Measurements from ENCODE around the gene MPZL3. TPM values are rescaled to one million over a fixed set of nuclear protein-coding genes. Genes with fewer than 3 reads are reported as not detected.
A peak's percentile ranks its signal among the peaks of the same experiment; 100 is the strongest.
"Not testable (repeated sequence)": the region's sequence is repeated elsewhere in the genome, so short reads cannot be mapped to it uniquely, and the experiment has no call there.

MPZL3 gene
- total and polyA plus RNA-seq, 7 donors = 0.16 to 6.2 (median 0.55) TPM

DNA sequence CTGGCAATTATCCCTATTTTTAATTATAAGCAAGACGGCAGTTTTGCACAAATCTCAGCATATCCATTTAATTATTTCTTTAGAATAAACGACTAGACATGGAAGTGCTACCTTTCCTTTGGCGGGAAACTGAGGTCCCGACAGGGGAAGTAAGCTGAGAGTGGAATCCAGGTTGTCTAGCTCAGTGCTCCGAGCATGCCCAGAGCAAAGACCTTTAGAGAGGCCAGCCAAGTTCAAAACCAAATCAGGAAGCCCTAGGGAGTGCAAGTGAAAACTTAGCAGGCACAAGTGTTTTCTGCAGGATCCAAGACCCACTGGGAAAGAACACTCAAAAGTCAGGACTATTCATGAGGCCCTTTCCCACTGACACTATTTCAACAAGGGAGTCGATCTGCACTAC is 53.0 kb downstream of the MPZL3 start:
- Histone ChIP-seq H3K27ac (no peak overlapping the region), H3K9me3 (no peaks in the 10 kb centered on the region), H3K4me3 (no peak overlapping the region), H3K4me1 (peaks cover 0 to 26% (median 17%) of the 10 kb centered on the region in 4 donors), H3K27me3 (no peaks in the 10 kb centered on the region), H3K36me3 (no peaks in the 10 kb centered on the region)
- intact Hi-C loops (cut with DNase I) = loop anchor here (2.0 to 5.0 kb wide), 2 partner anchors 158 to 288 kb away; no protein-coding TSS in a partner anchor
- TF ChIP-seq, protein P1, sequence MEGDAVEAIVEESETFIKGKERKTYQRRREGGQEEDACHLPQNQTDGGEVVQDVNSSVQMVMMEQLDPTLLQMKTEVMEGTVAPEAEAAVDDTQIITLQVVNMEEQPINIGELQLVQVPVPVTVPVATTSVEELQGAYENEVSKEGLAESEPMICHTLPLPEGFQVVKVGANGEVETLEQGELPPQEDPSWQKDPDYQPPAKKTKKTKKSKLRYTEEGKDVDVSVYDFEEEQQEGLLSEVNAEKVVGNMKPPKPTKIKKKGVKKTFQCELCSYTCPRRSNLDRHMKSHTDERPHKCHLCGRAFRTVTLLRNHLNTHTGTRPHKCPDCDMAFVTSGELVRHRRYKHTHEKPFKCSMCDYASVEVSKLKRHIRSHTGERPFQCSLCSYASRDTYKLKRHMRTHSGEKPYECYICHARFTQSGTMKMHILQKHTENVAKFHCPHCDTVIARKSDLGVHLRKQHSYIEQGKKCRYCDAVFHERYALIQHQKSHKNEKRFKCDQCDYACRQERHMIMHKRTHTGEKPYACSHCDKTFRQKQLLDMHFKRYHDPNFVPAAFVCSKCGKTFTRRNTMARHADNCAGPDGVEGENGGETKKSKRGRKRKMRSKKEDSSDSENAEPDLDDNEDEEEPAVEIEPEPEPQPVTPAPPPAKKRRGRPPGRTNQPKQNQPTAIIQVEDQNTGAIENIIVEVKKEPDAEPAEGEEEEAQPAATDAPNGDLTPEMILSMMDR (IDR thresholded peaks at IDR 0.05) = no peak
- TF ChIP-seq POLR2A (IDR thresholded peaks at IDR 0.05) (no peak), POLR2AphosphoS5 (IDR thresholded peaks at IDR 0.05) (no peak), EP300 (IDR thresholded peaks at IDR 0.05) (no peak)
- WGBS, 2 donors = 83 to 84% methylated on average over 6 of the region's 6 CpGs
- no peak for DNase-seq

GRCh38 chr11:118198370-118198769 is 53.8 kb downstream of the MPZL3 start:
- WGBS, 2 donors = 0 to 2% methylated on average over 9 of the region's 9 CpGs
- no peak overlapping the region for H3K27ac ChIP-seq
- no peak for TF ChIP-seq POLR2A (IDR thresholded peaks at IDR 0.05)
- TF ChIP-seq, protein P1 (IDR thresholded peaks at IDR 0.05) = peak; percentile 57 to 84 (median 80)
- H3K27me3 ChIP-seq = no peaks in the 10 kb centered on the region
- H3K9me3 ChIP-seq = no peaks in the 10 kb centered on the region
- no peaks in the 10 kb centered on the region for H3K36me3 ChIP-seq
- intact Hi-C loops (cut with DNase I) = loop anchor here (2.0 to 5.0 kb wide), 2 partner anchors 158 to 289 kb away; no protein-coding TSS in a partner anchor
- H3K4me3 ChIP-seq = peak overlapping the region in 1 of 4 donors; percentile 4
- peak; percentile 87 for DNase-seq
- H3K4me1 ChIP-seq = peaks cover 0 to 28% (median 20%) of the 10 kb centered on the region in 4 donors

GRCh38 chr11:118194835-118195627 is 57.1 kb downstream of the MPZL3 start:
- WGBS, 2 donors = 14 to 50% methylated on average over 10 of the region's 10 CpGs
- Histone ChIP-seq H3K9me3 (no peaks in the 10 kb centered on the region), H3K36me3 (no peaks in the 10 kb centered on the region), H3K27ac (peak overlapping the region; percentile 55 to 78 (median 69)), H3K27me3 (no peaks in the 10 kb centered on the region), H3K4me3 (no peak overlapping the region), H3K4me1 (peaks cover 0 to 28% (median 20%) of the 10 kb centered on the region in 4 donors)
- TF ChIP-seq, protein P1 (IDR thresholded peaks at IDR 0.05) = no peak
- TF ChIP-seq POLR2A (IDR thresholded peaks at IDR 0.05) (no peak), POLR2AphosphoS5 (IDR thresholded peaks at IDR 0.05) (peak; percentile 22 to 76 (median 35)), EP300 (IDR thresholded peaks at IDR 0.05) (no peak)
- peak; percentile 95 for DNase-seq
- intact Hi-C loops (cut with DNase I) = loop anchor here (5.0 kb wide), 1 partner anchor 292 kb away; no protein-coding TSS in a partner anchor

DNA sequence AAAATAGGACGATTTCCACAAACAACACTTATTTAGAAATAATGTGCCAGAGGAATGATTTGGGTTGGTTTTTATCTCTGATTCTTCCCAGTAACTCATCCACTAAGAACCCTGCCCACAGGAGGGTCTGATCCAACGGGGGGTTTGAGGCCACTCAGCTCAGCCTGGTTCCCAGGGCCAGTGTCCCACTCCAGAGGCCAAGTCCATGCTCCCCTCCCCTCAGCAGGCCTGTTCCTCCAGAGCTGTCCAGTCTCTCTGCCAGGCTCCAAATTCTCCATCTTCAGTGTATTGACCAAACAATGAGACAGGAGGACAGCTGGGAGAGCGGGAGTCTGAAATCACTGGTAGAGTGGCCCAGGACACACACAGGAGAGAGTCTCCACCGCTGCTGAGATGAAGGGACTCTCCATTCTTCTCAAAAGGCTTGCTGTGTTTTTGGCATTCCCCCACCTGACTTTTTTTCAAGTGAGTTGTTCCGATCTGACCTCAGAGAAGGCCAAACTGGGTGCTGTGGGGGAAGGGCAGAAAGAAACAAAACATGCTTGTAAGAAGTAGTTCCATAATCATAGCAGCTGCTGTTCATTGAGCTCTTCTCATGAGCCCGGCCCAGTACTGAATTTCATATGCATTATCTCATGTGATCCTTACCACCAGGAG is 58.1 kb downstream of the MPZL3 start:
- H3K27ac ChIP-seq = peak overlapping the region in 3 of 4 donors; percentile 67 to 78 (median 71)
- no peak for DNase-seq
- no peak overlapping the region for H3K4me3 ChIP-seq
- H3K9me3 ChIP-seq = no peaks in the 10 kb centered on the region
- no peak for TF ChIP-seq EP300 (IDR thresholded peaks at IDR 0.05)
- no peak for TF ChIP-seq POLR2AphosphoS5 (IDR thresholded peaks at IDR 0.05)
- TF ChIP-seq POLR2A (IDR thresholded peaks at IDR 0.05) = no peak
- TF ChIP-seq, protein P1 (IDR thresholded peaks at IDR 0.05) = no peak
- WGBS, 2 donors = 73 to 84% methylated on average over 6 of the region's 6 CpGs
- intact Hi-C loops (cut with DNase I) = no loop called here
- H3K27me3 ChIP-seq = no peaks in the 10 kb centered on the region
- no peaks in the 10 kb centered on the region for H3K36me3 ChIP-seq
- peaks cover 0 to 28% (median 20%) of the 10 kb centered on the region in 4 donors for H3K4me1 ChIP-seq

GRCh38 chr11:118192817-118193216 is 59.3 kb downstream of the MPZL3 start:
- H3K27me3 ChIP-seq; DNase-seq; H3K36me3 ChIP-seq; H3K9me3 ChIP-seq; H3K4me3 ChIP-seq; H3K27ac ChIP-seq; intact Hi-C loops (cut with DNase I): not testable (repeated sequence)
- peaks cover 0 to 21% (median 18%) of the 10 kb centered on the region in 4 donors for H3K4me1 ChIP-seq
- WGBS, 2 donors = 82 to 91% methylated on average over 5 of the region's 5 CpGs

DNA sequence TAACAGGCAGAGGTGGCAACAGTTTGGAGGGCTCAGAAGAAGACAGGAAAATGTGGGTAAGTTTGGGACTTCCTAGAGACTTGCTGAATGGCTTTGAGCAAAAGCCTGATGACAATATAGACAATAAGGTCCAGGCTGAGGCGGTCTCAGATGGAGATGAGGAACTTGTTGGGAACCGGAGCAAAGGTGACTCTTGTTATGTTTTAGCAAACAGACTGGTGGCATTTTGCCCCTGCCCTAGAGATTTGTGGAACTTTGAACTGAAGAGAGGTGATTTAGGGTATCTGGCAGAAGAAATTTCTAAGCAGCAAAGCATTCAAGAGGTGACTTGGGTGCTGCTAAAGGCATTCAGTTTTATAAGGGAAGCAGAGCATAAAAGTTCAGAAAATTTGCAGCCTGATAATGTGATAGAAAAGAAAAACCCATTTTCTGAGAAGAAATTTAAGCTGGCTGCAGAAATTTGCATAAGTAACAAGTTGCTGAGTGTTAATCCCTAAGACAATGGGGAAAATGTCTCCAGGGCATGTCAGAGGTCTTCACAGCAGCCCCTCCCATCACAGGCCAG is 61.1 kb downstream of the MPZL3 start:
- H3K4me1 ChIP-seq = peaks cover 0 to 21% (median 18%) of the 10 kb centered on the region in 4 donors
- WGBS, 2 donors = 27 to 57% methylated on average over 2 of the region's 2 CpGs
- intact Hi-C loops (cut with DNase I) = not testable (repeated sequence)

More for the DNA sequence above, 61.1 kb downstream of the MPZL3 start:
- not testable (repeated sequence) for DNase-seq, H3K27ac ChIP-seq, H3K4me3 ChIP-seq, H3K27me3 ChIP-seq, H3K36me3 ChIP-seq, H3K9me3 ChIP-seq
